C4-2B (cell line): Measurements from ENCODE around the gene ORAI3.

Experiments used
- CTCF ChIP-seq: fragments of 450-650 bp; conservative IDR thresholded peaks from 2 replicates; pipeline ENCODE4 v1.5.1; 2017; ENCODE audit warnings: mild to moderate bottlenecking
- ZFX ChIP-seq: fragments of 450-650 bp; IDR thresholded peaks from 2 replicates; pipeline ENCODE4 v1.6.1; 2017

GRCh38 chr16:30983289-30983889 lies 34.5 kb downstream of the ORAI3 start:
- TF ChIP-seq CTCF (no peak), ZFX (no peak)
